8988T (cell line): Measurements from ENCODE around the gene GPR180.
"Not testable (repeated sequence)": the region's sequence is repeated elsewhere in the genome, so short reads cannot be mapped to it uniquely, and the experiment has no call there.

Experiments used
- DNase-seq: peaks from one replicate; pipeline ENCODE4 v3.0.0; 2011

Gene GPR180

GRCh38 chr13:94598281-94598680 lies 3.4 kb upstream of the GPR180 start:
- DNase-seq = no peak

DNA sequence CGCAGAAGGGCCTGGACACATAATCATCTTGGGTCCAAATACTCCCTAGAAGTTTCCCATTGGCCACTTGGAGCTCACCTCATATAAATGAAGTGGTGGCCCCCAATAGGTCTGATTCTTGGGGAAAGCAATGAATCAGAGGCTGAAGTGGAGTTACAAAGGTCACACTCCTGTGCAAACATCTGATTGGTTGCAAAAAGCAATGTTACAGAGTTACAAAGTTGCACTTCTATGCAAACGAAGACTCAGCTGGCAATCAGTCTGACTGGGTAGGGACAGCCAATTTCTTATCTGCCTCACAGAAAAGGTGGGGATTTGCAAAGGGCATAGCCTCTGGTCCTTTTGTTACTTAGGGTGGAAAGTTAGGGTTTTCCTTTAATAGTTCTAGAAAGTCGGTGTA lies 1.8 kb upstream of the GPR180 start:
- no peak for DNase-seq

GRCh38 chr13:94602467-94602866 lies 810 bp downstream of the GPR180 start:
- no peak for DNase-seq

DNA sequence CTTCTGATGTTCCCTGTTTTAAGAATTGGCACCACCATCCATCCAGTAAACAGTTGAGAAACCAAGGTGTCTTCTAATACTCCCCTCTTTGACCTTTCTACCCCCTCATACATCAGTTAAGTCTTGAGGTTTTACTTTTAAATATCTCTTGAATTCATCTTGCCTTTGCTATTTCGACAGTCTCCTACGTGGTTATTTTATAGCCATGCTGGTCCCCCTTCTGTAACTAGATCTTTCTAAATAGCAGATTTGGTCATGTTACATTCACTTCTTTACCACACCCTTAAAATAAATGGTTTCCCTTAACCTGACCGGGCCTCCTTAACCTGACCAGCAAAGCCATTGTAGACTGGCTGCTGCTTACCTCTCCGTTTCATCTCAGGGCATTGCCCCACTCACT lies 5.4 kb downstream of the GPR180 start:
- DNase-seq = no peak

DNA sequence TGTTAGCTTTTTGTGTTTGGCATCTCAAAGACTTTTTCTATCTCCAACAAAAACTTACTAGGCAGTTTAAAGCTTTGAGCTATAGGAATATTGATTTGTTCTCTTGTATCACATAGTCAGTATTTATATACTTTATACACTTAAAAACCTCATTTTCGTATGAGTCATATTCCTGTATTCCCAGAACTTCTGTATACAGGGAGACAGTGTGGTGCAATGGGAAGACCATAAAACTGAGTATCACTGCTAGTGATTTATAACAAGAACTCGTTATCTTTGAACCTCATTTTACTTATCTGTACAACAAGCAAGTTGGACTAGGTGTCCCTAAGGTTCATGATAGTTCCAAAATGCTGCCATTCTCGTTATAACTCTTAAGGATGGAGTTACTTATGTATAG lies 6.3 kb downstream of the GPR180 start:
- no peak for DNase-seq

- DNase-seq = no peak
Observed at GRCh38 chr13:94608586-94608985, 6.9 kb downstream of the GPR180 start.

DNA sequence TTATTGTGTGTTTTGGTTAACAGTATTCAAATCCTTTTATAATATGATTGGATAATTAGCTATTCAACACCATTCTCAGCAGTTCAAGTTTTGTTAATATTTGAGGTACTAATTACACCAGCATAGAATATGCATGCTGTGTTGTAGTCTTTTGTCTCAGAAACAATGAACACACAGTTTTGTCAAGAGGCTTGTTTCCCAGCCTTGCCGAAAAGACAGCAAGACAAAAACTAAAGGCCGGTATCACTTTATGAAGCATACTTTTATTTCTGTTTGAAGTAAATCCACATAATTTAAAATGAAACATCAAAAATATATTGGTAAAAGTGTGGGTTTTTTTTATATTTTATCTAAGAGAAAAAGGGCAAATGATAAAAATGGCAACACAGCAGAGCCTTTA lies 7.5 kb downstream of the GPR180 start:
- no peak for DNase-seq

DNA sequence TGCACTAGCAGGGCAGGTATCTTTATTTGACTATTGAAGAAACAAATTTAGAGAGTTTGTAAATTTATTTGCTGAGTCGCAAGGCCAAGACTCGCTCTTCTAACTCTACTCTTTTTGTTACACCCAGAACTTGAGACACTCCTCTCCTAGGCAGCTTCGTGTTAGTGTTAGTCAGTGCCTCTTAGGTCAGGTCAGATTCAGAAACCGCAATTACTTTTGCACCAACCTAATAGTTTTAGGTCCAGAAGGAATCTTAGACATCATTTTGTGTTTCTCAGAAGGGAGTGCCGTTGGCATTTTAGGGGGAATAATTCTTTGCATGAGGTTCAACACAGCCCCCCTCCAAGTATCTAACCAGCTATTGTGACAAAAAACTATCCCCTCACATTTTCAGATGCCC lies 8.8 kb downstream of the GPR180 start:
- DNase-seq = no peak

- DNase-seq = no peak
Observed at GRCh38 chr13:94612050-94612449, 10.4 kb downstream of the GPR180 start.

DNA sequence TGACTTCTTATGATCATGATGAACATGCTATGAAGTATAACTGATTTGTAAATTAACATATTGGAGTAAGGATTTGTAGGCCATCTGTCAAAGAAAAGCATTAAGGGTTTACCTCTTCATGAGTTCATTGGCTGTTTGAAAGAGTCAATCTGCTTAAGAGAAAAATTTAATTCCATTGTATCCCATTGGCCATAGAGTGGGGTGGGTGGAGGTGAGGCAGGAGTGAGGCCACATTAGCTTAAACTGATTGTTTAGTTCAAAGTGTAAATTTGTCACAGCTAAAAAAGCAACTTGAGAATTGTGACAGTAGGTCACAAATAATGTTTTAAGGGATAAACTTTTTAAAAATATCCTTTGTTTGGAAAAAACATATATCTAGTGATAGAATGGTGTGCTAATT lies 11.4 kb downstream of the GPR180 start:
- no peak for DNase-seq

DNA sequence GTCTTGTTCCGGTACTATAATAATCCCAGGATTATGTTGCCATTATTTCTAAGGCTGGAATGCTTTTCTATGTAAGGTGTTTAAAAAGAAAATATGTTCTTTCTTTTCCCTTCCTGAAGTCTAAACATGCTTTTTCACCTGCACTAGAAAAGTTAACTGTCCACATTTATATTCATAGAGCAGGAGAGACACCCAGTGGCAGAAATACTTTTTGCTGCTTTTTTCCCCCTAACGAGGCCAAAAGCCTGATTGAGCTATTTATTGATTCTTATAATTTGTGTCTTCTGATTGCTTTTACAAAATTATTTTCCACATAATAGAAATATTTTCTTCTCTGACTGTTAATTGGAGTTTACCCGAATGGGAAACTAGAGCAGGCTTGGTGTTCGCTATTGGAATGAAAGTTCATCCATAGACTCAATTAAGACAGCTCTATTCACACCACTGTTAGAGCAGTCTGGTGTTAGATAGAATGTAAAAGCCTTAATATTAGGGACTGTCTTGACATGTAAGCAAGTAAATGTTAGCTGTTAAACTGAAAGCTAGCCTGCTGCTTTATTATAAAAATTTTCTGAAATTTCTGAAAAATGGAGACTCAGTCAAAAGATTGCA lies 15.8 kb downstream of the GPR180 start:
- DNase-seq = no peak

DNA sequence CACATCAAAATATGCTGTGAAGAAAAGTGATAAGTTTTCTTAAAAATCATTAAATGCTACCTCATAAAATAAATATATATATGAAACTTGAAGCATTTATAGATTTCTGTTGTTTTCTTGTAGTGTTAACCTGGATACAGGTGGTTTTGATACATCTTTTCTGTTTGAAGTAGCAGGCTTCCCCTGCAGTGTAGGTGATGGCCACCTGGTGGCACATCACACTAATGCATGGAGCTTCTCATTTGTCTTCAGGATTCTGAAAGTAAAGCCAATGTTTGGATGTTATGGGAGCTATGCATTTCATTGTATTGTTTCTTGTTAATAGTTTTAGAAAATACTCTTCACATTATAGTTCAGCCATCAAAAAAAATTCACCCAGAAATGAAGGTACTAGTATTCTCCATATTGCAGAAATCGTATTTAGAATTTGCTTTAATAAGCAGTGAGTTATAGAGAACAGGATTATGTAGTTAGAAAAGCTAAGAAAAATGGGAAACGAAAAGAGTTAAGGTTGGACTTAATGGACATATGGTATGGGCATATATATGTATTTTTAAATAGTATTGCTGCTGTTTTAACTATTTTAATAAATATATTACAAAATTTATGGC lies 18.7 kb downstream of the GPR180 start:
- DNase-seq = no peak

DNA sequence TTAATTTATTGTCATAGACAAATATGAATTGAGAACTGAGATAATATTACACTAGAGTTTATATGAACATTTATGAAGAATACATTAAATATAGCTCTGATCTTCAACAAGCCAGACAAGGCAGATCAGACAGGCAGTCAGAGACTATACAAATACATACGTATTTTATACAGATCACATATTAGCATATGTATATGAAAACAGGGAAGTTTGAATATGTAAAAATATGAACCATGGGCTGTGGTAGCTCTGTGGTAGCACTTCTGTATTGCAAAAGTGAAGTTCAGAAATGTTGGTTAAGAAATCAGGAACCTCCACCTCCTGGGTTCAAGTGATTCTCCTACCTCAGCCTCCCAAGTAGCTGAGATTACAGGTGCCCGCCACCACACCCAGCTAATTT lies 20.7 kb downstream of the GPR180 start:
- DNase-seq = no peak

DNA sequence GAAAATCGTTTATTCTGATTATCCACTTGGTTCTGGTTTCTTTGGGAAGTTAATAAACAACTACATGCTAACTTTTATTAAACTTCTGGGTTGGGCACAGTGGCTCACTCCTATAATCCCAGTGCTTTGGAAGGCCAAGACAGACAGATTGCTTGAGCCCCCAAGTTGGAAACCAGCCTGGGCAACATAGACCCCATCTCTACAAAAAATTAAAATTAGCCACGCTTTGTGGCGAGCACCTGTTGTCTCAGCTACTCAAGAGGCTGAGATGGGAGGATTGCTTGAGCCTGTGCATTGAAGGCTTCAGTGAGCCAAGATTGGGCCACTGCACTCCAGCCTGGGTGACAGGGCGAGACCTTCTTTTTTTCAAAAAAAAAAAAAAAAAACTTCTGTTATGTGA lies 21.7 kb downstream of the GPR180 start:
- no peak for DNase-seq

GRCh38 chr13:94630858-94631257 lies 29.2 kb downstream of the GPR180 start:
- no peak for DNase-seq

- DNase-seq = no peak
Observed at GRCh38 chr13:94632226-94632980, 30.7 kb downstream of the GPR180 start.

GRCh38 chr13:94636096-94636495 lies 34.4 kb downstream of the GPR180 start:
- not testable (repeated sequence) for DNase-seq

DNA sequence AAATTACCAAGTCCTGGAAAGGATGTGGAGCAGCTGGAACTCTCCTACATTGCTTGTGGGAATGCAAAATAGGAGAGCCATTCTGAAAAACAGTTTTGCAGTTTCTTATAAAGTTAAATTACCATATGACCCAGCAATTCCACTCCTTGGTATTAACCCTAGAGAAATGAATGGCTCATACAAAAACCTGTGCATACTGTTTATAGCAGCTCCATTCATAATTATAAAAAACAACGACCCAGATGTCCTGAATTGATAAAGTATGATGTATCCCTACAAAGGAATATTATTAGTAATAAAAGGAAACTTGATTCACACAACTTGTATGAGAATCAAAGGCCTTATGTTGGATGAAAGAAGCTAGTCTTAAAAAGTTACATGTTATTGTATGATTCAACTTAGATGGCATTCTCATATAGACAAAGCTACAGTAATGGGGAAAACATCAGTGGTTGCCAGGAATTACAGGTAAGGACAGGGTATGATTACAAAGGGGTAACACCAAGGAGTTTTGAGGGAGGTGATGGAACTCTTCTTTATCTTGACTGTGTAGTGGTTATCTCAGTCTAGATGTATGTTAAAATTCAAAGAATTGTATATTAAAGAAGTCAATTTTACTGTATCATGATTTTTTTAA lies 35.4 kb downstream of the GPR180 start:
- no peak for DNase-seq

DNA sequence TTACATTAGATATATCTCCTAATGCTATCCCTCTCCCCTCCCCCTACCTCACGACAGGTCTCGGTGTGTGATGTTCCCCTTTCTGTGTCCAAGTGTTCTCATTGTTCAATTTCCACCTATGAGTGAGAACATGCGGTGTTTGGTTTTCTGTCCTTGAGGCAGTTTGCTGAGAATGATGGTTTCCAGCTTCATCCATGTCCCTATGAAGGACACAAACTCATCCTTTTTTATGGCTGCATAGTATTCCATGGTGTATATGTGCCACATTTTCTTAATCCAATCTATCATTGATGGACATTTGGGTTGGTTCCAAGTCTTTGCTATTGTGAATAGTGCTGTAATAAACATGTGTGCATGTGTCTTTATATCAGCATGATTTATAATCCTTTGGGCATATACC lies 36.0 kb downstream of the GPR180 start:
- DNase-seq = not testable (repeated sequence)

GRCh38 chr13:94640721-94641120 lies 39.1 kb downstream of the GPR180 start:
- no peak for DNase-seq

GRCh38 chr13:94641409-94641941 lies 39.8 kb downstream of the GPR180 start:
- DNase-seq = no peak

GRCh38 chr13:94646904-94647303 lies 45.2 kb downstream of the GPR180 start:
- no peak for DNase-seq

- no peak for DNase-seq
Observed at GRCh38 chr13:94656176-94656575, 54.5 kb downstream of the GPR180 start.

DNA sequence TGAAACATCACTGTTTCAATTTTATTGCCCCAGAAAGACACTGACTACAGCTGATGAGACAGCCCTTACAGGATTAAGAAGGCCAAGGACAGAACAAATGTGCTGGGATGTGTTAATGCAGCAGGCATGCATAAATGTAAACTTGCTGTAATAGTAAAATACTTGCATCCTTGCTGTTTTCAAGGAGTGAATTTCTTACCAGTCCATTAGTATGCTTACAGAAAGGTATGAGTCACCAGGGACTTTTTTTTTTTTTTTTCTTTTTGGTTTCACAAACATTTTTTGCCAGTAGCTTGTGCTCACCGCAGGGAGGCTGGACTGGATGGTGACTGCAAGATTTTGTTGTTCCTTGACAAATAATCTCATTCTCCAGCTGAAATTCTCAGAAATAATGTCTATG lies 55.1 kb downstream of the GPR180 start:
- DNase-seq = no peak
